GM12891 (cell line): Measurements from ENCODE around the gene RPS6KA6.

Experiments
- PAX5 ChIP-seq: IDR thresholded peaks from 2 replicates; pipeline ENCODE4 v1.6.1; 2011; ENCODE audit warnings: low read length, moderate library complexity, mild to moderate bottlenecking; ENCODE audit not compliant: insufficient read depth, severe bottlenecking
- POLR2A ChIP-seq: IDR thresholded peaks from 2 replicates; pipeline ENCODE4 v1.6.1; 2011; ENCODE audit warnings: low read depth, low read length, control low read depth
- POLR2AphosphoS5 ChIP-seq: IDR thresholded peaks from 2 replicates; pipeline ENCODE4 v1.6.1; 2011; ENCODE audit warnings: low read depth, low read length, control low read depth
- TAF1 ChIP-seq: IDR thresholded peaks from 2 replicates; pipeline ENCODE4 v1.6.1; 2011; ENCODE audit warnings: low read depth, low read length, control low read depth

- no peak for TF ChIP-seq TAF1
- TF ChIP-seq PAX5 = no peak
- TF ChIP-seq POLR2A = no peak
- no peak for TF ChIP-seq POLR2AphosphoS5
Measured at GRCh38 chrX:84133023-84133422, 55.0 kb downstream of the RPS6KA6 start.
